GM12878 (cell line): ENCODE measurements around the gene LEFTY1. TPM values are rescaled to one million over a fixed set of nuclear protein-coding genes. Genes with fewer than 3 reads are reported as not detected.

ENCODE experiments used
- CEBPB ChIP-seq, 2 experiments: fragments of 150-350 bp in 1 of 2; IDR thresholded peaks; 2 replicates each; pipeline ENCODE4 v1.6.1; 2012 to 2014; ENCODE audit warnings: low read depth in 2 of 2, low read length in 2 of 2, borderline replicate concordance in 1 of 2, inconsistent platforms in 1 of 2
- EZH2 ChIP-seq: IDR thresholded peaks from 2 replicates; pipeline ENCODE4 v1.6.1; 2012; ENCODE audit warnings: low read depth, mild to moderate bottlenecking, control low read depth, inconsistent platforms, low read length, borderline replicate concordance; ENCODE audit not compliant: control insufficient read depth
- FOS ChIP-seq: IDR thresholded peaks from 3 replicates; pipeline ENCODE4 v1.6.1; 2011; ENCODE audit warnings: borderline replicate concordance; ENCODE audit not compliant: insufficient read length; ENCODE audit errors: extremely low read depth
- JUND ChIP-seq: IDR thresholded peaks from 2 replicates; pipeline ENCODE4 v1.6.1; 2012; ENCODE audit warnings: low read depth, mild to moderate bottlenecking, low read length, improper control_type of control experiment, moderate library complexity
- MXI1 ChIP-seq: fragments of 150-350 bp; IDR thresholded peaks from 2 replicates; pipeline ENCODE4 v1.6.1; 2011; ENCODE audit warnings: low read depth, mild to moderate bottlenecking, inconsistent platforms, low read length, improper control_type of control experiment
- MYB ChIP-seq: fragments of 150-350 bp; IDR thresholded peaks from 2 replicates; pipeline ENCODE4 v1.6.1; 2014; ENCODE audit warnings: mild to moderate bottlenecking, low read depth, low read length, borderline replicate concordance
- NRF1 ChIP-seq: conservative IDR thresholded peaks from 2 replicates; pipeline ENCODE4 v1.6.1; 2011; ENCODE audit warnings: mild to moderate bottlenecking, low read depth, low read length, improper control_type of control experiment
- RBBP5 ChIP-seq: fragments of 200-600 bp; sonication (generic); conservative IDR thresholded peaks from 2 replicates; pipeline ENCODE4 v1.6.1; 2016
- SMAD1 ChIP-seq: fragments of 450-650 bp; IDR thresholded peaks from 2 replicates; pipeline ENCODE4 v1.6.1; 2018; ENCODE audit warnings: mild to moderate bottlenecking, low read depth; ENCODE audit not compliant: partially characterized antibody
- TBL1XR1 ChIP-seq: IDR thresholded peaks from 2 replicates; pipeline ENCODE4 v1.6.1; 2012; ENCODE audit warnings: low read depth, low read length, improper control_type of control experiment
- TCF3 ChIP-seq: IDR thresholded peaks from 2 replicates; pipeline ENCODE4 v1.6.1; 2012; ENCODE audit warnings: low read depth, mild to moderate bottlenecking, low read length, borderline replicate concordance; ENCODE audit not compliant: insufficient read depth
- YBX1 ChIP-seq: fragments of 450-650 bp; IDR thresholded peaks from 2 replicates; pipeline ENCODE4 v1.6.1; 2016; ENCODE audit warnings: antibody characterized with exemption
- YY1 ChIP-seq: IDR thresholded peaks from 2 replicates; pipeline ENCODE4 v1.6.1; 2011; ENCODE audit warnings: low read depth, mild to moderate bottlenecking, low read length
- ZNF217 ChIP-seq: fragments of 450-650 bp; IDR thresholded peaks from 2 replicates; pipeline ENCODE4 v1.6.1; 2017; ENCODE audit warnings: antibody characterized with exemption, mild to moderate bottlenecking
- ZNF274 ChIP-seq: IDR thresholded peaks from one replicate; pipeline ENCODE4 v1.8.0; 2011; ENCODE audit not compliant: insufficient read length, insufficient read depth
- ZZZ3 ChIP-seq: IDR thresholded peaks from 2 replicates; pipeline ENCODE4 v1.6.1; 2011; ENCODE audit warnings: low read depth; ENCODE audit not compliant: control insufficient read depth, insufficient read length
- polyA plus RNA-seq, 11 experiments: library from polyadenylated mRNA; depleted of rRNA in 4 of 11; unstranded in 6 of 11; stranded (reverse) in 5 of 11; fragments of >200 nt; fragmentation: Nextera tagmentation in 4 of 11; fragmentation: Illumina TruSeq in 1 of 11; extraction: Ambion mirVana in 4 of 11; extraction: Trizol in 1 of 11; gene quantifications; 1 replicate in 1 of 11; 2 replicates in 10 of 11; pipeline versions ENCODE4 v1.2.1 to v1.2.3, GENCODE V29; 2011 to 2016; ENCODE audit warnings: inconsistent platforms in 2 of 11, missing spikeins in 2 of 11, low read depth in 1 of 11
- total RNA-seq, 4 experiments: library from RNA; depleted of rRNA in 3 of 4; stranded (reverse); fragments of >200 nt in 3 of 4; fragmentation: Illumina TruSeq in 1 of 4; extraction: Trizol in 1 of 4; gene quantifications; 2 replicates each; pipeline versions ENCODE4 v1.2.1 to v1.2.3, GENCODE V29; 2013 to 2021
- TF ChIP-seq, protein P1 (sequence below): fragments of 450-650 bp; IDR thresholded peaks from 2 replicates; pipeline ENCODE4 v1.6.1; 2017; ENCODE audit warnings: antibody characterized with exemption, mild to moderate bottlenecking, moderate library complexity
- TF ChIP-seq, protein P2 (sequence below): fragments of 450-650 bp; formaldehyde crosslinking; IDR thresholded peaks from 2 replicates; pipeline ENCODE4 v1.5.0; 2022; ENCODE audit warnings: mild to moderate bottlenecking, missing genetic modification characterization
- TF ChIP-seq, protein P3 (sequence below): fragments of 450-650 bp; IDR thresholded peaks from 2 replicates; pipeline ENCODE4 v1.6.1; 2016; ENCODE audit warnings: mild to moderate bottlenecking
- TF ChIP-seq, protein P4 (sequence below): fragments of 450-650 bp; IDR thresholded peaks from 2 replicates; pipeline ENCODE4 v1.6.1; 2017; ENCODE audit warnings: borderline replicate concordance

The LEFTY1 gene
- total and polyA plus RNA-seq, 10 of the 15 experiments (the other 5 are each of a cell fraction or from before 2014, with no cell fraction given), result 0.06 TPM; not detected in 8

DNA sequence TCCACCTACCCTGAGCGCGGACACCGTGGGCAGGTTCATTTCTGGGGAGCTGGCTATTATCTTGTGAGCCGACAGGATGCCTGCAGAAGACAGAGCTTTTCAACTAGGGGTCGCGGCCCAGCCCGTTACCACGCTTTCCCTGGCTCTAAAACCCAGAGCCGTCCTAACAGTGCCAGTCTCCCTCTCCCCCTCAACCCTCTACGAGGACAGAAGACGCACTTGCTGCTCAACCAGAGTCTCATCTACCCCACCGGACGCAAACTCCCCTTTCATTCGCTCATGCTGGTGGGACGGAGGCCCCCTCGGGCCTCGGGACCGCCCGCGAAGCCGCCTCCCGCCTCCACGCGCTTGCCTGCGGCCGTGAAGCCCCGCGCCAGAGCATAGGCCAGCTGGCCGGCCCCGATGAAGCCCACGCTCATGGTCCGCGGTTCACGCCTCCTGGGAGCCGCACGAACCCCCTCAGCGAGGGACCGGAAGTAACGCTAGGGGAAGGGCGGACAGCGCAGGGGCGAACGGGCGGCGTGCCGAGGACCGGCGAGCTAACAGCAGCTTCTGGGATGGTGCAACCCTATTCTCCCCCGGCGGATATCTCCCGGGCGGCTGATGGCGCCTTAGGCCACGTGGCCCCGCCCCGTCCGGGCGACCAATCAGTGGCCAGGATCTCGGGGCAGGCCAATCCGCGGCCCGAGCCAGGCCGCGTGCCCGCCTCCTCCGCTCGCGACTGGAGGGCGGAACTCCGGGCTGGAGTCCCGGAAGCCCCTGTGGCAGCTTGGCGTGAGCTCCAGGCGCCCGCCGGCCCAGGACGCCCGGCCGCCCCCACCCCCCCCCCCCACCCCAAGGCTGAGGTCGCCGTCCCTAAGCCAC is 35.0 kb upstream of the LEFTY1 start, which contains the start of gene PYCR2 (continued):
- TF ChIP-seq, protein P1, sequence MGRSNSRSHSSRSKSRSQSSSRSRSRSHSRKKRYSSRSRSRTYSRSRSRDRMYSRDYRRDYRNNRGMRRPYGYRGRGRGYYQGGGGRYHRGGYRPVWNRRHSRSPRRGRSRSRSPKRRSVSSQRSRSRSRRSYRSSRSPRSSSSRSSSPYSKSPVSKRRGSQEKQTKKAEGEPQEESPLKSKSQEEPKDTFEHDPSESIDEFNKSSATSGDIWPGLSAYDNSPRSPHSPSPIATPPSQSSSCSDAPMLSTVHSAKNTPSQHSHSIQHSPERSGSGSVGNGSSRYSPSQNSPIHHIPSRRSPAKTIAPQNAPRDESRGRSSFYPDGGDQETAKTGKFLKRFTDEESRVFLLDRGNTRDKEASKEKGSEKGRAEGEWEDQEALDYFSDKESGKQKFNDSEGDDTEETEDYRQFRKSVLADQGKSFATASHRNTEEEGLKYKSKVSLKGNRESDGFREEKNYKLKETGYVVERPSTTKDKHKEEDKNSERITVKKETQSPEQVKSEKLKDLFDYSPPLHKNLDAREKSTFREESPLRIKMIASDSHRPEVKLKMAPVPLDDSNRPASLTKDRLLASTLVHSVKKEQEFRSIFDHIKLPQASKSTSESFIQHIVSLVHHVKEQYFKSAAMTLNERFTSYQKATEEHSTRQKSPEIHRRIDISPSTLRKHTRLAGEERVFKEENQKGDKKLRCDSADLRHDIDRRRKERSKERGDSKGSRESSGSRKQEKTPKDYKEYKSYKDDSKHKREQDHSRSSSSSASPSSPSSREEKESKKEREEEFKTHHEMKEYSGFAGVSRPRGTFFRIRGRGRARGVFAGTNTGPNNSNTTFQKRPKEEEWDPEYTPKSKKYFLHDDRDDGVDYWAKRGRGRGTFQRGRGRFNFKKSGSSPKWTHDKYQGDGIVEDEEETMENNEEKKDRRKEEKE, result no peak
- no peak for TF ChIP-seq ZZZ3
- TF ChIP-seq, protein P2, sequence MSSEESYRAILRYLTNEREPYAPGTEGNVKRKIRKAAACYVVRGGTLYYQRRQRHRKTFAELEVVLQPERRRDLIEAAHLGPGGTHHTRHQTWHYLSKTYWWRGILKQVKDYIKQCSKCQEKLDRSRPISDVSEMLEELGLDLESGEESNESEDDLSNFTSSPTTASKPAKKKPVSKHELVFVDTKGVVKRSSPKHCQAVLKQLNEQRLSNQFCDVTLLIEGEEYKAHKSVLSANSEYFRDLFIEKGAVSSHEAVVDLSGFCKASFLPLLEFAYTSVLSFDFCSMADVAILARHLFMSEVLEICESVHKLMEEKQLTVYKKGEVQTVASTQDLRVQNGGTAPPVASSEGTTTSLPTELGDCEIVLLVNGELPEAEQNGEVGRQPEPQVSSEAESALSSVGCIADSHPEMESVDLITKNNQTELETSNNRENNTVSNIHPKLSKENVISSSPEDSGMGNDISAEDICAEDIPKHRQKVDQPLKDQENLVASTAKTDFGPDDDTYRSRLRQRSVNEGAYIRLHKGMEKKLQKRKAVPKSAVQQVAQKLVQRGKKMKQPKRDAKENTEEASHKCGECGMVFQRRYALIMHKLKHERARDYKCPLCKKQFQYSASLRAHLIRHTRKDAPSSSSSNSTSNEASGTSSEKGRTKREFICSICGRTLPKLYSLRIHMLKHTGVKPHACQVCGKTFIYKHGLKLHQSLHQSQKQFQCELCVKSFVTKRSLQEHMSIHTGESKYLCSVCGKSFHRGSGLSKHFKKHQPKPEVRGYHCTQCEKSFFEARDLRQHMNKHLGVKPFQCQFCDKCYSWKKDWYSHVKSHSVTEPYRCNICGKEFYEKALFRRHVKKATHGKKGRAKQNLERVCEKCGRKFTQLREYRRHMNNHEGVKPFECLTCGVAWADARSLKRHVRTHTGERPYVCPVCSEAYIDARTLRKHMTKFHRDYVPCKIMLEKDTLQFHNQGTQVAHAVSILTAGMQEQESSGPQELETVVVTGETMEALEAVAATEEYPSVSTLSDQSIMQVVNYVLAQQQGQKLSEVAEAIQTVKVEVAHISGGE (CRISPR knock-in tag), result peak; percentile 74
- TF ChIP-seq TBL1XR1, result no peak
- no peak for TF ChIP-seq MYB
- TF ChIP-seq NRF1, result no peak
- TF ChIP-seq YY1, result peak; percentile 92
- no peak for TF ChIP-seq RBBP5
- 0 out of 4 replicates have a peak, but pooled peaks of 1 of the 2 experiments have one; percentile 6 for TF ChIP-seq CEBPB (IDR thresholded peaks at IDR 0.05; ENCODE audit: borderline replicate concordance in 1 of 2, low read depth in 2 of 2, low read length in 2 of 2)
- TF ChIP-seq MXI1, result peak; percentile 87
- TF ChIP-seq, protein P3, sequence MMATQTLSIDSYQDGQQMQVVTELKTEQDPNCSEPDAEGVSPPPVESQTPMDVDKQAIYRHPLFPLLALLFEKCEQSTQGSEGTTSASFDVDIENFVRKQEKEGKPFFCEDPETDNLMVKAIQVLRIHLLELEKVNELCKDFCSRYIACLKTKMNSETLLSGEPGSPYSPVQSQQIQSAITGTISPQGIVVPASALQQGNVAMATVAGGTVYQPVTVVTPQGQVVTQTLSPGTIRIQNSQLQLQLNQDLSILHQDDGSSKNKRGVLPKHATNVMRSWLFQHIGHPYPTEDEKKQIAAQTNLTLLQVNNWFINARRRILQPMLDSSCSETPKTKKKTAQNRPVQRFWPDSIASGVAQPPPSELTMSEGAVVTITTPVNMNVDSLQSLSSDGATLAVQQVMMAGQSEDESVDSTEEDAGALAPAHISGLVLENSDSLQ, result no peak
- TF ChIP-seq ZNF274, result no peak
- no peak for TF ChIP-seq SMAD1
- TF ChIP-seq EZH2, result no peak
- TF ChIP-seq ZNF217, result no peak
- TF ChIP-seq, protein P4, sequence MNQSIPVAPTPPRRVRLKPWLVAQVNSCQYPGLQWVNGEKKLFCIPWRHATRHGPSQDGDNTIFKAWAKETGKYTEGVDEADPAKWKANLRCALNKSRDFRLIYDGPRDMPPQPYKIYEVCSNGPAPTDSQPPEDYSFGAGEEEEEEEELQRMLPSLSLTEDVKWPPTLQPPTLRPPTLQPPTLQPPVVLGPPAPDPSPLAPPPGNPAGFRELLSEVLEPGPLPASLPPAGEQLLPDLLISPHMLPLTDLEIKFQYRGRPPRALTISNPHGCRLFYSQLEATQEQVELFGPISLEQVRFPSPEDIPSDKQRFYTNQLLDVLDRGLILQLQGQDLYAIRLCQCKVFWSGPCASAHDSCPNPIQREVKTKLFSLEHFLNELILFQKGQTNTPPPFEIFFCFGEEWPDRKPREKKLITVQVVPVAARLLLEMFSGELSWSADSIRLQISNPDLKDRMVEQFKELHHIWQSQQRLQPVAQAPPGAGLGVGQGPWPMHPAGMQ, result no peak
- 0 out of 2 replicates have a peak, but pooled peaks have one; percentile 60 for TF ChIP-seq TCF3
- no peak for TF ChIP-seq JUND
- peak; percentile 67 for TF ChIP-seq FOS
- no peak for TF ChIP-seq YBX1
